ENCODE results near the gene MAP3K5. TPM values are rescaled to one million over a fixed set of nuclear protein-coding genes. Genes with fewer than 3 reads are reported as not detected.

The MAP3K5 gene
- total and polyA plus RNA-seq, 9 of the 15 experiments (the other 6 are each of a cell fraction or from before 2014, with no cell fraction given), result 2.2 to 13.0 (median 9.9) TPM

DNA sequence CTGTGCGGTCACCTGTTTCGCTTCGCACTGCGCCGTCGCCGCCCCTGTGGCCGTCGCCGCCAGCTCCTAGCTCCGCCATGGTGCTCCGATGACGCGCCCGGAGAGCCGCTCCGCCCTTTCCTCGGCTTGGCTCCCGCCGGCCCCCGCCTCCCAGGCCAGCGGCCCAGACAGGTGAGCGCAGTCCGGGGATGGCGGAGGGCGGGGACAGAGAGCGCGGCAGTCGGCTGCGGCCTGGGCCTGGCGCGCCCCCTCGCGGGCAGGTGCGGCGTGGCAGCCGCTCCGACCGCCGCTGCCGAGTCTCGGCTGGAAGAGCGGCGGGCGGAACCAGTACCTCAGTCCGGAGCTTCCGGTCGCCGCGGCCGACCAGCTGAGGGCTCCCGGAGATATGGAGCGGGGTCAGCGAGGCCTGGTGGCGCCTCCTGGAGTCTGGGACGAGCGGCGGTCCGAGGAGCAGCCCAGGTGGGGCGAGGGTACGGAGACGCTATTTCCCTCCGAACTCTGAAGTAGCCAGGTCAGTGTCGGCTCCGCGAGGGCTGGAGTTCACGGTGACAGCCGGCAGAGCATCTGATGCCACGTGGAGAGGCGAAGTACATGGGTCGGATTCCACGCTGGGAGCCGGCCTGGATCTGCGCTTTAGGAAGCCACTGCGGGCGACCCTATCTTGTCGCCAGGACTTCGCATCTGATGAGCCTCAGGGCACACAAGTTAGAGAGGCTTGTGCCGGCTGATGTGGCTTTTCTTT, 241.8 kb downstream of the MAP3K5 start, which contains the start of gene MAP7 (continued):
- TF ChIP-seq, protein P1, sequence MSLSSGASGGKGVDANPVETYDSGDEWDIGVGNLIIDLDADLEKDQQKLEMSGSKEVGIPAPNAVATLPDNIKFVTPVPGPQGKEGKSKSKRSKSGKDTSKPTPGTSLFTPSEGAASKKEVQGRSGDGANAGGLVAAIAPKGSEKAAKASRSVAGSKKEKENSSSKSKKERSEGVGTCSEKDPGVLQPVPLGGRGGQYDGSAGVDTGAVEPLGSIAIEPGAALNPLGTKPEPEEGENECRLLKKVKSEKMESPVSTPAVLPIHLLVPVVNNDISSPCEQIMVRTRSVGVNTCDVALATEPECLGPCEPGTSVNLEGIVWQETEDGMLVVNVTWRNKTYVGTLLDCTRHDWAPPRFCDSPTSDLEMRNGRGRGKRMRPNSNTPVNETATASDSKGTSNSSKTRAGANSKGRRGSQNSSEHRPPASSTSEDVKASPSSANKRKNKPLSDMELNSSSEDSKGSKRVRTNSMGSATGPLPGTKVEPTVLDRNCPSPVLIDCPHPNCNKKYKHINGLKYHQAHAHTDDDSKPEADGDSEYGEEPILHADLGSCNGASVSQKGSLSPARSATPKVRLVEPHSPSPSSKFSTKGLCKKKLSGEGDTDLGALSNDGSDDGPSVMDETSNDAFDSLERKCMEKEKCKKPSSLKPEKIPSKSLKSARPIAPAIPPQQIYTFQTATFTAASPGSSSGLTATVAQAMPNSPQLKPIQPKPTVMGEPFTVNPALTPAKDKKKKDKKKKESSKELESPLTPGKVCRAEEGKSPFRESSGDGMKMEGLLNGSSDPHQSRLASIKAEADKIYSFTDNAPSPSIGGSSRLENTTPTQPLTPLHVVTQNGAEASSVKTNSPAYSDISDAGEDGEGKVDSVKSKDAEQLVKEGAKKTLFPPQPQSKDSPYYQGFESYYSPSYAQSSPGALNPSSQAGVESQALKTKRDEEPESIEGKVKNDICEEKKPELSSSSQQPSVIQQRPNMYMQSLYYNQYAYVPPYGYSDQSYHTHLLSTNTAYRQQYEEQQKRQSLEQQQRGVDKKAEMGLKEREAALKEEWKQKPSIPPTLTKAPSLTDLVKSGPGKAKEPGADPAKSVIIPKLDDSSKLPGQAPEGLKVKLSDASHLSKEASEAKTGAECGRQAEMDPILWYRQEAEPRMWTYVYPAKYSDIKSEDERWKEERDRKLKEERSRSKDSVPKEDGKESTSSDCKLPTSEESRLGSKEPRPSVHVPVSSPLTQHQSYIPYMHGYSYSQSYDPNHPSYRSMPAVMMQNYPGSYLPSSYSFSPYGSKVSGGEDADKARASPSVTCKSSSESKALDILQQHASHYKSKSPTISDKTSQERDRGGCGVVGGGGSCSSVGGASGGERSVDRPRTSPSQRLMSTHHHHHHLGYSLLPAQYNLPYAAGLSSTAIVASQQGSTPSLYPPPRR (CRISPR knock-in tag; IDR thresholded peaks at IDR 0.05; ENCODE audit: borderline replicate concordance), result no peak
- TF ChIP-seq, protein P2, sequence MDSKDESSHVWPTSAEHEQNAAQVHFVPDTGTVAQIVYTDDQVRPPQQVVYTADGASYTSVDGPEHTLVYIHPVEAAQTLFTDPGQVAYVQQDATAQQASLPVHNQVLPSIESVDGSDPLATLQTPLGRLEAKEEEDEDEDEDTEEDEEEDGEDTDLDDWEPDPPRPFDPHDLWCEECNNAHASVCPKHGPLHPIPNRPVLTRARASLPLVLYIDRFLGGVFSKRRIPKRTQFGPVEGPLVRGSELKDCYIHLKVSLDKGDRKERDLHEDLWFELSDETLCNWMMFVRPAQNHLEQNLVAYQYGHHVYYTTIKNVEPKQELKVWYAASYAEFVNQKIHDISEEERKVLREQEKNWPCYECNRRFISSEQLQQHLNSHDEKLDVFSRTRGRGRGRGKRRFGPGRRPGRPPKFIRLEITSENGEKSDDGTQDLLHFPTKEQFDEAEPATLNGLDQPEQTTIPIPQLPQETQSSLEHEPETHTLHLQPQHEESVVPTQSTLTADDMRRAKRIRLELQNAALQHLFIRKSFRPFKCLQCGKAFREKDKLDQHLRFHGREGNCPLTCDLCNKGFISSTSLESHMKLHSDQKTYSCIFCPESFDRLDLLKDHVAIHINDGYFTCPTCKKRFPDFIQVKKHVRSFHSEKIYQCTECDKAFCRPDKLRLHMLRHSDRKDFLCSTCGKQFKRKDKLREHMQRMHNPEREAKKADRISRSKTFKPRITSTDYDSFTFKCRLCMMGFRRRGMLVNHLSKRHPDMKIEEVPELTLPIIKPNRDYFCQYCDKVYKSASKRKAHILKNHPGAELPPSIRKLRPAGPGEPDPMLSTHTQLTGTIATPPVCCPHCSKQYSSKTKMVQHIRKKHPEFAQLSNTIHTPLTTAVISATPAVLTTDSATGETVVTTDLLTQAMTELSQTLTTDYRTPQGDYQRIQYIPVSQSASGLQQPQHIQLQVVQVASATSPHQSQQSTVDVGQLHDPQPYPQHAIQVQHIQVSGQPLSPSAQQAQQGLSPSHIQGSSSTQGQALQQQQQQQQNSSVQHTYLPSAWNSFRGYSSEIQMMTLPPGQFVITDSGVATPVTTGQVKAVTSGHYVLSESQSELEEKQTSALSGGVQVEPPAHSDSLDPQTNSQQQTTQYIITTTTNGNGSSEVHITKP (IDR thresholded peaks at IDR 0.05; ENCODE audit: partially characterized antibody), result no peak
- TF ChIP-seq L3MBTL2 (IDR thresholded peaks at IDR 0.05) (peak; percentile 71), RCOR1 (IDR thresholded peaks at IDR 0.05; ENCODE audit: borderline replicate concordance in 1 of 2, low read depth in 2 of 2, low read length in 2 of 2) (peak in 1 of 2 experiments; percentile 87; a peak in 3 of 4 replicates), ZNF764 (CRISPR knock-in tag; IDR thresholded peaks at IDR 0.05; ENCODE audit: low read depth) (no peak), ZFP30 (CRISPR knock-in tag; IDR thresholded peaks at IDR 0.05; ENCODE audit: borderline replicate concordance) (no peak), RAD21 (CRISPR knock-in tag; conservative IDR thresholded peaks at IDR 0.05 in 1 of 2, IDR thresholded peaks at IDR 0.05 in 1 of 2) (peak; percentile 90 to 91), XRCC4 (IDR thresholded peaks at IDR 0.05; ENCODE audit: extremely low read depth, insufficient read depth, insufficient read length) (no peak), ZNF75A (CRISPR knock-in tag; IDR thresholded peaks at IDR 0.05) (no peak), ZNF253 (CRISPR knock-in tag; conservative IDR thresholded peaks at IDR 0.05) (no peak), YBX1 (IDR thresholded peaks at IDR 0.05) (no peak), SMARCA4 (IDR thresholded peaks at IDR 0.05) (no peak), RBM25 (IDR thresholded peaks at IDR 0.05; ENCODE audit: low read depth, low read length, severe bottlenecking) (peak; percentile 35)
- TF ChIP-seq, protein P3, sequence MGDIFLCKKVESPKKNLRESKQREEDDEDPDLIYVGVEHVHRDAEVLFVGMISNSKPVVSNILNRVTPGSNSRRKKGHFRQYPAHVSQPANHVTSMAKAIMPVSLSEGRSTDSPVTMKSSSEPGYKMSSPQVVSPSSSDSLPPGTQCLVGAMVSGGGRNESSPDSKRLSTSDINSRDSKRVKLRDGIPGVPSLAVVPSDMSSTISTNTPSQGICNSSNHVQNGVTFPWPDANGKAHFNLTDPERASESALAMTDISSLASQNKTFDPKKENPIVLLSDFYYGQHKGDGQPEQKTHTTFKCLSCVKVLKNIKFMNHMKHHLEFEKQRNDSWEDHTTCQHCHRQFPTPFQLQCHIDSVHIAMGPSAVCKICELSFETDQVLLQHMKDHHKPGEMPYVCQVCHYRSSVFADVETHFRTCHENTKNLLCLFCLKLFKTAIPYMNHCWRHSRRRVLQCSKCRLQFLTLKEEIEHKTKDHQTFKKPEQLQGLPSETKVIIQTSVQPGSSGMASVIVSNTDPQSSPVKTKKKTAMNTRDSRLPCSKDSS (IDR thresholded peaks at IDR 0.05; ENCODE audit: low read depth, partially characterized antibody), result no peak
- TF ChIP-seq, protein P4, sequence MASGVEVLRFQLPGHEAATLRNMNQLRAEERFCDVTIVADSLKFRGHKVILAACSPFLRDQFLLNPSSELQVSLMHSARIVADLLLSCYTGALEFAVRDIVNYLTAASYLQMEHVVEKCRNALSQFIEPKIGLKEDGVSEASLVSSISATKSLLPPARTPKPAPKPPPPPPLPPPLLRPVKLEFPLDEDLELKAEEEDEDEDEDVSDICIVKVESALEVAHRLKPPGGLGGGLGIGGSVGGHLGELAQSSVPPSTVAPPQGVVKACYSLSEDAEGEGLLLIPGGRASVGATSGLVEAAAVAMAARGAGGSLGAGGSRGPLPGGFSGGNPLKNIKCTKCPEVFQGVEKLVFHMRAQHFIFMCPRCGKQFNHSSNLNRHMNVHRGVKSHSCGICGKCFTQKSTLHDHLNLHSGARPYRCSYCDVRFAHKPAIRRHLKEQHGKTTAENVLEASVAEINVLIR (CRISPR knock-in tag; IDR thresholded peaks at IDR 0.05), result peak; percentile 28; the same call in 1 of the 2 replicates
